Activated CD4-positive, alpha-beta T cell treated with anti-CD3 and anti-CD28 coated beads, Interleukin-2, amount 50 U/mL, for 16 hours (primary cell): ENCODE results near the gene BEND2.
"Not testable (repeated sequence)": the region's sequence is repeated elsewhere in the genome, so short reads cannot be mapped to it uniquely, and the experiment has no call there.

Experiments
- DNase-seq: peaks from one replicate; pipeline ENCODE4 v3.0.0-alpha.2; 2020

BEND2 gene

DNA sequence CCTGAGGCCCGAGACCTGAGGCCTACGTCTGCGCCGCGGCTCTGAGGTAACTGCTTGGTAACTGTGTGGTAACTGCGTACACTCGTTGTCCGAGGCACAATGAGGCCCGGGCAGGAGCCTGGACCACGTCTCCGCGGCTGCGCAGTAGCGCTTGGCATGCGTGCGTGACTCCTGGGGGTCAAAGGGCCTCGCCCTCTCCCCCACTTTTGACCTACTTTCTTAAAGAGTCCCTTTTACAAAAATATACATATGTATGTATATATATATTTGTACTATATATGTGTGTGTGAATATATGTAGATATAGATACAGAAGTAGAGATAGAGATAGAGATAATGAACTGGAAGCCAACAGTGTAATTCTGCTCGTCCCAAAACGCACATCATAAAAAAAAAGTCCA is at the start of gene BEND2:
TSS of gene BEND2 (minus strand) at position 101 of the 400 bp plus-strand sequence. CDS start 136 bp downstream, outside the sequence.
- DNase-seq, result no peak

DNA sequence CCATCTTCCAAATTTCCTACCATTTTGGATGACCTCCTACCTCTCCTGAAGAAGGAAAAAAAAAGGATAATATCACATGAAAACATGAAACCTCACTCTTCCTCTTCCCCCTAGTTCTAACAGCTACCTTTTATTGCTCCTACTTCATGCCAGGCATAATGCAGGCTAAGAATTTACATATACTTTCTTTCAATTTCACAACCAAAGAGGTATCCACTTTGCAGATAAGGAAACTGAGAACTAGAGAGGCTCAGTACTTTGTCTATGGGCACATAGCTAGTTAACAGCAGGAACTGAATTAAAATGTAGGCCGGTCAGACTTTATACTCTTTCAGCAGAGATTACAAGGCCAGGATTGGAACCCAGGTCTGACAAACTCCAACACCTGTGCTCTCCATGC is 34.4 kb upstream of the BEND2 start:
- DNase-seq, result no peak

DNA sequence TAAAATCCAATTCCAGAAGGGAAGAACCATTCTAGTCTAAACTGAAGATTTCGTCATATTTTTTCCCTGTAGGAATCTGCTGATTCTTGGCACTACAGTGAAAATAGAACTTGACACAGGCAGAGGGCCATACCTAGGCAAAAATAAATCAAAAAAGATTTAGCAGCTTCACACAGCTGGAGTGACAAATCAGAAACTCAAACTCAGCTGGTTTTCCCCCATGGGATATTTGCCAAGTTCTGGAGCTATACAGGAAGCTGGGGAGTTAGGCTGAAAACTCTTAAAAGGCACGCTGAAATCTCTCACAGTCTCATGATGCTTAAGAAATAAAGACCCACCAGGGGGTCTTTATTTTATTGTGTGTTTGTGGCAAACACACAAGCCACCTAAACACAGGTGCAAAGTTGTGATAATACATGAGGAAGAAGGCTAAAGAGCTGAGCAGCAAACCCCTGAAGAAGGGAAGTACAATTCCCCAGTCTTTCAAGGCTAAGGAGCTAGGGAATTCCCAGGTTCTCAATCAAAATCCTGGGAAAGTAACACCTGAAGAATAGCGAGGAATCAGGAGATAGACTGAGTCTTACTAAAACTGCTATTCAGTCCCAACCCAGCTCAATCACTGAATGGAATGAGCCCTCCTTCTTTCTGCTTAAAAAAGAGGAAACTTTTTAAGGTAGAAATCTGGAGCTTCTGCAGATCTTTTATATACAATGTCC is 32.1 kb upstream of the BEND2 start:
- DNase-seq, result no peak

DNA sequence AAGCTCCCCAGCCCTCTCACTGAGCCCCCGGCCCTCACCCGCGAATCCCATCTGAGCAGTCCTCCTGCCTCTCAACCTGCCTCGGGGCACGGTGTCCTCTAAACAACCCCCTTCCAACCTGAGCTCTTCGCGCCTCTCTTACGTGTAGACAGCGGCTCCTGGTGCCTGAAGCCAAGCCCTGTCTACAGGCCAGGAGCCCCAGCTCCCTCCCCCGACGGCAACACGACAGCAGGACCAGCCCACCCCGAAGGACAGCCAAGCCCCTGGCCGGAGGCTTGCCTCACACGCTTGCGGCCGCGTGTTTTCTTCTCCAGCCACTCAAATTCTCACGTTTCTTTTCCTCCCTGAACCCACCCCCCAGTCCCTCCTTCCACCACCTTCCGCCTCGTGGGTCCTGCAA is 9.0 kb upstream of the BEND2 start:
- not testable (repeated sequence) for DNase-seq

DNA sequence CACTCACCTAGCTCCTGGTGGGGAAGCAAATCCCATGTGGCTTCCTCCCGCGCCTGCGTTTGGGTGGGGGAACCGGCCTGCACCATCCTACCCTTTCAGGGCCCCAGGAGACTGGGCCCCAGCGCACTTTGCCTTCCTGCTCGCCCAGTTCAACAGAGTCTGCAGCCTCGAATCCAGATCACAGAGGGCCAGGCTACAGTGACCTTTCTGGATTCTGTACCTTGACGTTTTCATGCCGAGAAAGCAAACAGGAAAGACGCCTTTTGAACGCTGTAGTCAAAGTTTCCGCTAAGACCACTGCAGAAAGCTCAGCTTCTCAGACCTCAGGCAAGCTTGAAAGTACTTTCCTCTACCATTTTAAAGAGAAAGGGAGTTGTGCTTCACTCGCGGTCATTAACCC is 7.4 kb upstream of the BEND2 start:
- no peak for DNase-seq

DNA sequence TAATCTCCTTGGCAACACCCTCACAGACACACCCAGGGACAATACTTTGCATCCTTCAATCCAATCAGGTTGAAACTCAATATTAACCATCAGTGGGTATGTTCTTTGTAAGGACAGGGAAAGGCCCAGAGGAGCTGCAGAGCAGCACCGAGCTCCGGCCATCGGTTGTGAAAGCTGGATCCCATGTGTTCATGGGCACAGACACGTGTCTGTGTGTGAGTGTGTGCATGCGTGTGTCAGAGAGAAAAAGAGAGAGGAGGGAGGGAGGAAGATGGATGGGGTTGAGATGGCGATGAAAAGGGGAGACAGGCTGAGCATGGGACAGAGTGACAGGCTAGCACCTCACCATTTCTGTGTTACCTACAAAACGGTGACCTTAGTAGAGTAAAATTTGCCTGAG is 6.8 kb upstream of the BEND2 start:
- DNase-seq, result no peak

DNA sequence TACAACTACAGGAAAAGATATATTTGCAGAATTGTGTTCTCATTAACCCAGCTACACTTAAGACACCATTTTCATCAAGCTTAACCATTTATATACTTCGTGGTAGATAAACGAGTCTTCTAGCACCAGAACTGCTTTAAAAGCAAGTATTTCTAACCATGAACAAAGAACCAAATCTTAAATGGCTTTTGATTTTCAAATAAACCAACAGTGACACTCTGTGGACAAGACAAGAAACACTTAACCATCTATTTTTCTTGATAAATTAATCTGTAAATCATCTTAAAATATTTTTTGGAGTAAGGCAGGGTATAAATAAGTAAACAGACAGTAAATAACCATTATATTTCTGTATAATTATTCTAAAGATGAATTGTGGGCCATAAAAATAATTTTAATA is 10.2 kb downstream of the BEND2 start:
- no peak for DNase-seq

DNA sequence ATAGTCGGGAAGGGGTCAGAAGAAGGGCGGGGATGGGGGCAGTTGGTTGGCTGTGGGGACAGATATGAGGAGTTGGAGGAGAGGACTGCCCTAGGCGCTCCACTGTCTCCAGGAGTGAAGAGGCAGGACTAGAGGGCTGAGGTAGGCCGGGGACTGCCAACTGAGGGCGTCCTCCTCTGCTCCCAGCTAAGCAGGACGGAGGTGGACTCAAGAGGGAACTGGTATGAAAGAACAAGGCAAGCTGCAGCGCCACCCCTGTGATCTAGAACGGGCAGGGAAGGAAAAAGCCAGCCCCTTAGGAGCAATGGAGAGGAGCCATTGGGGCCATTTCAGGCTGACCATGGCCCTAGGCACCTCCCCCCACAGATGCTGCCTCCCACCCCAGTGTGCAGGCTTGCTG is 14.0 kb downstream of the BEND2 start:
- no peak for DNase-seq

DNA sequence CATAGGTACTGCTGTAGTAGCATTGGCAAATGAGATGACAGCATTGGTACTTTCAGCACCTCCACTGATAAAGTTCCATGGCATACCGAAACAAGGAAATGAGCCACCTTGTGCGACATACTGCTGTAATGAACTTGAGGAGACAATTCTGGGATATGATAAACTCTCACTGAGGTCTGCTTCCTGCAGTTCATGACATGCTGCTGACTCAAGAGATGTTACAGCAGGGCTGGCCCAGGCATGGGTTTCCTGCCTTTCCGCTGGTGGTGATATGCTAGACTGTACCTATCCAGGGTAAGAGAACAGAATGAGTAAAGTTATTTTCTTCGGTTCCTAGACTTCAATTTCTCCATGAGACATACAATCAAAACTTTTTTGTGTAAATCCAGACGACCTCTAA is 17.1 kb downstream of the BEND2 start:
- DNase-seq, result no peak

DNA sequence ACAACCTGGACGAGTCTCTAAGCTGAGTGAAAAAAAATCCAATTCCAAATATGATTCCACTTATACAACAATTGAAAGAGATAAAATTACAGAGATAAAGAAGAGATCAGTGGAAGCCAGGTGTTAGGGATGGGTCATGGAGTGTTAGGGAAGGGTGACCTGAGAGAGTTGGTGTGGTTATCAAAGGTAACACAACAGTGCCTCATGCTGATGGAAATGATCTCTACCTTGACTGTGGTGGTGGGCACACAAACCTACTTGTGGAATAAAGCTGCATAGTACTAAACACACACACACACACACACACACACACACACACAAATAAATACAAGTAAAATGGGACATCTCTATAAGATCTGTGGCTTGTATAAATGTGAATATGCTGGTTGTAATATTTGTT is 26.0 kb downstream of the BEND2 start:
- no peak for DNase-seq

DNA sequence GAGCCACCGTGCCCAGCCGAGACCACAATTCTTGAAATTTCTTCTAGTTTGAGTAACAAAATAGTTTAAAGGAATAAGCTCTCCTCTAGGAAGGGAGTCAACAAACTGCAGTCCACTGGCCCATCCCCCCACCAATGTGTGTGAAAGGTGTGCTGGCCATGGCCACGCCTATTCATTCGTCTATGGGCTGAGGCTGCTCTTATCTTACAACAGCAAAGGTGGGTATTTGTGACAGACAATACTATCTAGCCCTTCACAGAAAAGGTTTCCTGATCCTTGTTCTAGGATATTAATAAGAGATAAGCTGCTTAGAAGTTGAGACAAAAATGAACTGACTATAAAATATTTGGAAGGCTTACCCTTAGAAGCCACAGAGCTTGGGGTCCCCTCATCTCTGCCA is 41.2 kb downstream of the BEND2 start:
- no peak for DNase-seq

DNA sequence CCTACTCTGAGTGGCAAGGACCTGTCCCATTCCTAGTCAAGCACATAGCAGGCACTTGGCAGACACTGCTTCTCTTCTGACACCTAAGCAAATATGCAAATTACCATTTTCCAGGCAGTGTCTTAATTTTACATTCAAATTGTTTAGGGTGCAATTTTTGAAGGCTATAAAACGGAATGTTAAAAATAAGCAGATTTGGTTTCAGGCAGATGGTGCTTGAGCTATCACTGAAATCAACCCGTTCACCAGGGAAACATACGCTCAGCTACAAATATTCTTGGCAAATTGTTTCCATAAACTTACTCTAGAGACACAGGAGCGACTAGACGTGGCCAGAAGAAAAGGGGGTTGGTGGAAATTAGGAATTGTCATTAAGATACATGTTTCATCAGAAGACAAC is 45.7 kb downstream of the BEND2 start:
- no peak for DNase-seq

DNA sequence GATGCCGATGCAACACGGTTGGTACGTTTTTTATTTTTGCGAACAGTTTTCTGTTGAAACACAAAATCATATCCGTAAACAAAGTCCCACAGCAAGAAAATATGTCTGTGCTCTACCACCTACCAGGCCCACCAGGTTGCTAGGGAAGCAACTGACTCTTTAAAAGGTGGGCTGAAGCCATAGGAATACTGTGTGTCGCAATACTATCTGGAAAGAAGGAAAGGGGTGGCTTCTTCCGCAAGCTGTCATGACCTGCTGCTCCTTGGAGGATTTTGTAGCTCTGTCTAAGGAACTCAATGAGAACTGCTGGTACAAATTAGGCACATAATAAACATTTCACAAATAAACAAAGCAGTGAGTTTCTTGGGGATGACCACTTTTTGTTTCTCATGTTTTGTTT is 46.5 kb downstream of the BEND2 start:
- no peak for DNase-seq

DNA sequence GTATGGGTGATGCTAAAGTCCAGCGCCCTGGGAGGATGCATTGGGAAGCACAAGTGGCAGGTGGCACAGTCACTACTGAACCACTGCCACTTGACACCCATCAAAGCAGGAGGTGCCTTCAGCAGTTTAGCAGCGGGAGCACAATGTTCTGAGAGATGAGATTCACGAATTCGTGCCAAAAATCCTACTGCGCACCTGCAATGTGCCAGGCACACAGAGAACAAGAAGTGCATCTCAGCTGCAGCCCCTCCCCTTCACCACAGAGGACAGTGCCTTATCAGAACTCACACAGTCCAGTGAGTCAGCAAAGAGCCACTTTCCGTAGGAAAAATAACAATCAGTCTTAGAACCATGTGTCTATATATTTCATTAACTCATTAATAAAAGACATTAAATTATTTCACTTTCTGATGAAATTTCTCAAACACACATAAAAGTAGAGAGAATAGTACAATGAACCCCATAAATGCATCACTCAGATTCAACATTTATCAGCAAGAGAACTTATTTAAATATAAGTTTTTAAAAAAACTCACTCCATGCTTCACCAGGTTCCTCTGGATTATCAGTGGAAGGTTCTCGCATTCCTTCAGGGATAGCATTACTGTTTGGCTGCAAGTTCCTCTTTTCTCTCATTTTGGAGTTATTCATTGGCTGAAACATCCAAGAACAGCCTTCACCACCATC is 47.0 kb downstream of the BEND2 start:
- no peak for DNase-seq

DNA sequence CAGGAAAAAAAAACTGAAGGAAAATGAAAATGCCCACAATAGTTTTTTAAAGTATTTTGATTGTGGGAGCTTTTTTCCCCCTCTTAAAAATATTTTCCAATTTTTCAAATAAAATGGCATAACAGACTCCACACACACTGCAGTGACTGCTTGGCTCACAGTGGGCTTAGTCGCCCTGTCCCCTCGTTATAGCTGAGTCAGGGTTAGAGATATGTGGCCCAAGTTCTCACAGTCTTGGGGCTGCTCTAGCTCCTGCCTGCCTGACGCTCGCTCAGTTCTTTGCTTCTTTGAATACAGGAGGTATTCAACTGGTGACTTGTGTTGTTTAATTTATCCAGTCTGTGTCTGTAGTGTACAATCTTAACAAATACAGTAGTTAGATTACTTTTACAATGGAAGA is 47.7 kb downstream of the BEND2 start:
- no peak for DNase-seq

DNA sequence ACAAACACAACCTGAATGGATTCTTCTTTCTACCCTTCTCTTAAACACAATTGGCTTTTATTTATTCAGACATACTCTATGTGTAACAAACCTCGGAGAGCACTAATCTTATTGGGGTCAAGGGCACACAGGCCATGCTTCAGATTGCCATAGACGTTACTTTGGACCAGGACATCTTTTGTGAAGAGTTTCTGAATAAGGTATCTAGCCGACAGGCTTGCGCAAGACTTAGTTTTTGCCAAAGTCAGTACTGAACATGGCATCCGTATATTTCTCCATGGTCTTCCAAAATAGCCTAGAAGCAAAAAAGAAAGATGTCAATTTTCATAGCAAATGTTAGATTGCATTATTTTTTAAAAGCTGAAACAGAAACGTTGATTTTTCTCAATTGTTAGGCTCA is 49.8 kb downstream of the BEND2 start:
- no peak for DNase-seq

DNA sequence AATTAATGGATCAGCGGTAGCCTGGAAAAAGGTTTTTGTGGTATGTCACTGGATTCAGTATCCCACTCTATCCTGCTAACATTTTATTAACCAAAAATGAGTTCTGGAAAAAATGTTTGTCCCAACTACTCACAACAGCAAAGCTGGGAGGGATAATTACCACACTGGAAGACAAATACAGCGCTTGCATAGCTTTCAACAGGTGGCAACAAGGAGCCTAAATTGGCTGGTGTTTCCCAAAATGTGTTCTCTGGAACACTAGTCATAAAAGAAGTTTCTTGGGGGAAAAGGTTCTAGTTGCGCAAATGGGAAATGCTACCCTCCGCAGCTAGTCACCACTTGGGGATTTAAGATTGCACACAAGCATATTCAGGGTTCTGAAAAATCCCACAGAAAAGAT is 54.6 kb downstream of the BEND2 start:
- no peak for DNase-seq

DNA sequence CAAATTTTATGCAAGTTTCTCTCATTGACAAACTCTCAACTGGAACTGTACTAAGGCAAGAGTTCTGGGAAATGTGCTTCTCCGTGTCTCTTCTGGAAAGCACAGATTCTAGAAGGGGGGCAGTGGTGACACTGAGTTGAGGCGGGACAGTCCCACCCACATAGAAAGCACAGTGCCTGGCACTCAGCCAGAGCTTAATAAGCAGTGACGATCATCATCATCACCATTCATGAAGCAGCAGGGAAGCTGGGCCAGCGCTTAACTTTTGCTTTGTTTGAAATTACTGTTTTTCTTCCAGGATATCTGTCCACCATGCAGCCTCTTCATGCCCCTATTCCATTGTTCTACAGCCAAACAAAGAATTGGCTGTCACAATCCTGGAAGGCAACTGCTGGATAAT is 60.3 kb downstream of the BEND2 start:
- DNase-seq, result no peak

DNA sequence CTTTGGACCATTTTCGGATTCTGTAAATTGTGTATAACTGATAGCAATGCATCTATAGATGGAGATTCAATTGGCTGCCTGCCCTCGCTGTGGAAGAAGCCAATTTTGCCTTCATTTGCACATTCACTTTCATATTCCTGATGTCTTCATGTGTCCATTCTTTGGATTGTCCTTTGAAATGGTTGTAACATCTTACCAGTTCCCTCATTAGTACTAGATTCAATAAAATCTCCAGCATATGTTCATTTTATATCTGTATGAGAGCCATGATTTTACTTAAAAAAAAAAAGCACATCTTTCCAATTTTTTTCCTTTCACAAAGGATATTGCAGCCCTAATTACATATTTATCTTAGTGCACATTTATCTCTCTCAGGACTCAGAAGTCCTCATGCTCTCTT is 61.7 kb downstream of the BEND2 start:
- DNase-seq, result no peak

DNA sequence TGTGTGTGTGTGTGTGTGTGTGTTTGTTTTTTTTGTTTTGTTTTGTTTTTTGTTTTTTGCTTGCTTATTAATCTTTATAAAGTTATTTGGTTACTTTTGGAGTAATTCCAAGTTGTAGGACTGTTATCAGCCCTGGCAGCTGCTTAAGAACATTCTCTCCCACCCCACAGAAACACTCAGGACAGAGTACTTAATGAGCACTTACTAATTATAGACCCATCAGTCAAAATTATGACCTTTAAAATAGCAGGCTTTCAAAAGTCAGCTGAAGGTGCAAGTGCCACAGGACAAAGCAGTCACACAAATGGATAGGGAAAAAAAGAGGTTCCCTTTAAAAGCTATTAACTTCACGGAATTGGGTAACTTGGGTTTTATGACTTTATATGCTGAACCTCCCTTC is 69.0 kb downstream of the BEND2 start:
- DNase-seq, result no peak

DNA sequence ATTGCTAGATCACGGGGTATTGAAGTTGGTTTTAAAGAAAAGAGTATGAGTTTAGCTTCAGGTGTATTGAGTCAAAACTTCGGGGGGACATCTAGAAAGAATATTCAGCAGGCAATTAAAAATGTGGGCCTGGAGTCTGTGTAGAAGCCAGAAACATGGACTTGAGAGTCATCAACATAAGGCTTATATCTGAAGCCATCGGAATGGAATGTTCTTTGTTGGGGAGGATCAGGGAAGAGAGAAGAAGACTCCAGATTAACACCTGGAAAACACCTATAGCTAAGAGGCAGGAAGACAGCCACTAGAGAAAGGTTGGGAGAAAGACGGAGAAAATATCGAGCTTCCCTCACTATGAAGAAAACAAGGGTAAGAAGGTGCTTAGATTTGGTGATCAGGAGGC is 69.5 kb downstream of the BEND2 start:
- DNase-seq, result no peak

DNA sequence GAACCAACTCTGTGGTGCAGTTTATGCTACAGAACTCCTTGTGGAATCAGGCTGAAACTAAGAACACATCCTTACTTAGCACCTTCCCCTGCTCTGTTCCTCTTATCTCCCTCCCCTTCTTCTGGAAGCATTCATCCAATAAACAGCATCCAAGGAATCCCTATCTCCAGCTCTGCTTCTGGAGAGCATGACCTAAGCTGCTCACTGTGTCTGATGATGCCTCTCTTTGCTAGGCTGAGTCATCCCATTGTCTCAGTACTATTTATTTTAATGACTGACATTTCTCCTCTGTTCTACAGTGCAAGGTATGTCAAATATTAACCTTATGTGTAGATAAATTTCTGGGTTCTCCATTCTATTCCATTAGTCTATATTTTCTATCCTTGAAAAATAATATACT is 71.2 kb downstream of the BEND2 start:
- no peak for DNase-seq

DNA sequence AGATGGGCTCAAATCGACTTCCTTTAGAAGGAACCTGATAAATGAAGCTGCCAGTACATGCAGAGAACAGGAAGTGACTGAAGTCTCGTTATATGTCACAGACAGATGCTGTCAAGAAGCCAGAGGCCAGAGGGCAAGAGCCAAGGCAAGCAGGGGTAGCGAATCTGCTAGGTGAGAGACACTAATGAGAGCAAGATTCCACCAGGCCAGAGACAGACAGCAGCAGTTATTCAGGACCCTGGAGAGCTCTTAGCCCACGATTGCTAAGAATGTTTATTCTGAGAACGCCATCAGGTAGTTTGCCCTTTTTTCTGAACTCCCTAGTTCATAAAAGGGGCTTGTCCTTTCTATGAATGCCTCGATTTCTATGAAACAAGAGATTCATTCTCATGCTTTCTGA is 73.7 kb downstream of the BEND2 start:
- DNase-seq, result peak; percentile 19

DNA sequence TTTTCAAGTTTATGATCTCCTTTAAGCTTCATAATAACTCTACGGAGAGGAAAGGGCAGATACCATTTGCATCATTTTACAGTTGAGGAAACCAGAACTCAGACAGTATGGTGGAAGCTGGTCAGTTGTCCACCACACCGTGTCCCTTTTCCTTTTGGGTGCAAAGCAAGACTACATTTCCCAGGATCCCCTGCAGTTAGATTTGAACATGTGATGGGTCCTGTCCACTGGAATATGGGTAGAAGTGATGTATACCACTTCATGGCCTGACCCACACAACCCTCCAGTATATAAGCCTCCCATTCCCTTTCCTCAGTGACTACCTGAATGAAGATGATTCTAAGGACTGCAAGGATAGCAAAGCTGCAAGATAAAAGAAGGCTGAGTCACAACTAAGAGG is 74.7 kb downstream of the BEND2 start:
- no peak for DNase-seq

DNA sequence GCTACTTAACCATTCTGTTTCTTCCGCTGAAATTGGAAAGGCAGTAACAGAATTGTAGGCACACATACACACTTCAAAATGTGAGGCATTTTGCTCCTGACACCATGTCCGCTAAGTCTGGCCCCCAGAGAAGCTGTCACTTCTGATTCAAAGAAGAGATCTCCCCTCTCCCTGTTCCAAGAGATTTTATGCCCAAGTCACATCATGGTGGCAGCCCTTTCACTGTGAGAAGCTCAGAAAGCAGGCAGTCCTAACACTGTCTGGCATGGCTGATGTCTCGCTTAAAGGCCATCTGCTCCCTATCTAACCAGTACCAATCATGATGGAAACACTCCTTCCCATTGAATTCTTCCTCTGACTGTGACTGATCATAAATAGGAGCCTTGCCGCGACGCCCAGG is 83.9 kb downstream of the BEND2 start:
- DNase-seq, result no peak
